GM18499 (cell line): ENCODE data around the gene GPR158.
"Not testable (repeated sequence)": the region's sequence is repeated elsewhere in the genome, so short reads cannot be mapped to it uniquely, and the experiment has no call there.

Experiments used
- ATAC-seq: cut with Tn5 transposase; IDR thresholded peaks from one replicate; pipeline ENCODE4 v1.9.1; 2021; ENCODE audit warnings: moderate number of reproducible peaks; ENCODE audit not compliant: insufficient read depth, unreplicated experiment

The GPR158 gene

GRCh38 chr10:25296324-25296723 lies 121.5 kb downstream of the GPR158 start:
- no peak for ATAC-seq

- no peak for ATAC-seq
Observed at GRCh38 chr10:25297466-25297865, 122.7 kb downstream of the GPR158 start.

- no peak for ATAC-seq
Observed at GRCh38 chr10:25300073-25300472, 125.3 kb downstream of the GPR158 start.

GRCh38 chr10:25304606-25305005 lies 129.8 kb downstream of the GPR158 start:
- ATAC-seq = no peak

GRCh38 chr10:25306386-25306785 lies 131.6 kb downstream of the GPR158 start:
- no peak for ATAC-seq

GRCh38 chr10:25308278-25308677 lies 133.5 kb downstream of the GPR158 start:
- ATAC-seq = no peak

GRCh38 chr10:25317596-25318211 lies 142.9 kb downstream of the GPR158 start:
- not testable (repeated sequence) for ATAC-seq

- no peak for ATAC-seq
Observed at GRCh38 chr10:25327273-25327672, 152.5 kb downstream of the GPR158 start.

GRCh38 chr10:25328361-25328760 lies 153.6 kb downstream of the GPR158 start:
- no peak for ATAC-seq

- ATAC-seq = not testable (repeated sequence)
Observed at GRCh38 chr10:25329587-25329986, 154.8 kb downstream of the GPR158 start.

- no peak for ATAC-seq
Observed at GRCh38 chr10:25334445-25334844, 159.6 kb downstream of the GPR158 start.

- no peak for ATAC-seq
Observed at GRCh38 chr10:25336330-25336729, 161.5 kb downstream of the GPR158 start.

- ATAC-seq = no peak
Observed at GRCh38 chr10:25338271-25338670, 163.5 kb downstream of the GPR158 start.

GRCh38 chr10:25339966-25340365 lies 165.2 kb downstream of the GPR158 start:
- no peak for ATAC-seq

GRCh38 chr10:25349520-25349919 lies 174.7 kb downstream of the GPR158 start:
- no peak for ATAC-seq

- ATAC-seq = no peak
Observed at GRCh38 chr10:25356609-25357008, 181.8 kb downstream of the GPR158 start.

GRCh38 chr10:25357269-25357668 lies 182.5 kb downstream of the GPR158 start:
- no peak for ATAC-seq

- ATAC-seq = no peak
Observed at GRCh38 chr10:25382029-25382810, 207.4 kb downstream of the GPR158 start.

GRCh38 chr10:25382901-25383300 lies 208.1 kb downstream of the GPR158 start:
- not testable (repeated sequence) for ATAC-seq

GRCh38 chr10:25383686-25384085 lies 208.9 kb downstream of the GPR158 start:
- no peak for ATAC-seq

- no peak for ATAC-seq
Observed at GRCh38 chr10:25384618-25385017, 209.8 kb downstream of the GPR158 start.
